ENCODE data around the gene RANBP3. TPM values are rescaled to one million over a fixed set of nuclear protein-coding genes. Genes with fewer than 3 reads are reported as not detected.

RANBP3 gene
- total and polyA plus RNA-seq, 4 donors = 33.6 to 67.7 (median 54.9) TPM

DNA sequence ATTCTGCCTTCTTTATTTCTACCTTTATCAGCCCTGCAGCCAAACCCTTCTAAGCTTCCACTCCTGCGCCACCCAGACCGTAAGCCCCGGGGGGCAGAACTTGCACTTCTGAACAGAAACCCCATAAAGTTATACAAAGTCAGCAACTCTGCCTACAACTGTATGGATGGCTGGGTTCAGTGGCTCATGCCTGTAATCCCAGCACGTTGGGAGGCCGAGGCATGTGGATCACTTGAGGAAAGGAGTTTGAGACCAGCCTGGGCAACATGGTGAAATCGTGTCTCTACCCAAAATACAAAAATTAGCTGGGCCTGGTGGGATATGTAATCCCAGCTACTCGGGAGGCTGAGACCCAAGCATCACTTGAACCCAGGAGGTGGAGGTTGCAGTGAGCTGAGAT lies 10.4 kb downstream of the RANBP3 start:
- H3K27ac ChIP-seq (ENCODE audit: low read depth in 1 of 2, low read length in 1 of 2) = peak overlapping the region; percentile 20 to 41
- H3K9me3 ChIP-seq (ENCODE audit: control insufficient read depth in 4 of 4, insufficient read depth in 3 of 4, low read length in 3 of 4) = no peaks in the 10 kb centered on the region
- WGBS, 2 donors = 53 to 73% methylated on average over 7 of the region's 7 CpGs
- ATAC-seq (ENCODE audit: insufficient read depth, low FRiP score) (no peak), DNase-seq (no peak)
- H3K36me3 ChIP-seq (ENCODE audit: control insufficient read depth in 4 of 4, insufficient read depth in 4 of 4, low read length in 4 of 4) = peaks cover 0 to 5% (median 0%) of the 10 kb centered on the region in 4 donors
- H3K4me1 ChIP-seq (ENCODE audit: control insufficient read depth in 5 of 5, insufficient read depth in 5 of 5, low read length in 5 of 5) = peaks cover 32 to 42% (median 34%) of the 10 kb centered on the region in 5 donors
- H3K4me3 ChIP-seq = no peak overlapping the region
- H3K27me3 ChIP-seq (ENCODE audit: control insufficient read depth in 3 of 3, insufficient read depth in 3 of 3, low read length in 2 of 3) = no peaks in the 10 kb centered on the region
- TF ChIP-seq, protein P1, sequence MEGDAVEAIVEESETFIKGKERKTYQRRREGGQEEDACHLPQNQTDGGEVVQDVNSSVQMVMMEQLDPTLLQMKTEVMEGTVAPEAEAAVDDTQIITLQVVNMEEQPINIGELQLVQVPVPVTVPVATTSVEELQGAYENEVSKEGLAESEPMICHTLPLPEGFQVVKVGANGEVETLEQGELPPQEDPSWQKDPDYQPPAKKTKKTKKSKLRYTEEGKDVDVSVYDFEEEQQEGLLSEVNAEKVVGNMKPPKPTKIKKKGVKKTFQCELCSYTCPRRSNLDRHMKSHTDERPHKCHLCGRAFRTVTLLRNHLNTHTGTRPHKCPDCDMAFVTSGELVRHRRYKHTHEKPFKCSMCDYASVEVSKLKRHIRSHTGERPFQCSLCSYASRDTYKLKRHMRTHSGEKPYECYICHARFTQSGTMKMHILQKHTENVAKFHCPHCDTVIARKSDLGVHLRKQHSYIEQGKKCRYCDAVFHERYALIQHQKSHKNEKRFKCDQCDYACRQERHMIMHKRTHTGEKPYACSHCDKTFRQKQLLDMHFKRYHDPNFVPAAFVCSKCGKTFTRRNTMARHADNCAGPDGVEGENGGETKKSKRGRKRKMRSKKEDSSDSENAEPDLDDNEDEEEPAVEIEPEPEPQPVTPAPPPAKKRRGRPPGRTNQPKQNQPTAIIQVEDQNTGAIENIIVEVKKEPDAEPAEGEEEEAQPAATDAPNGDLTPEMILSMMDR (IDR thresholded peaks at IDR 0.05; ENCODE audit: control extremely low read depth, extremely low read depth) = no peak
- peak overlapping the region in 1 of 2 donors; percentile 54 for H3K9ac ChIP-seq (ENCODE audit: insufficient read depth in 1 of 2, low read length in 2 of 2)

DNA sequence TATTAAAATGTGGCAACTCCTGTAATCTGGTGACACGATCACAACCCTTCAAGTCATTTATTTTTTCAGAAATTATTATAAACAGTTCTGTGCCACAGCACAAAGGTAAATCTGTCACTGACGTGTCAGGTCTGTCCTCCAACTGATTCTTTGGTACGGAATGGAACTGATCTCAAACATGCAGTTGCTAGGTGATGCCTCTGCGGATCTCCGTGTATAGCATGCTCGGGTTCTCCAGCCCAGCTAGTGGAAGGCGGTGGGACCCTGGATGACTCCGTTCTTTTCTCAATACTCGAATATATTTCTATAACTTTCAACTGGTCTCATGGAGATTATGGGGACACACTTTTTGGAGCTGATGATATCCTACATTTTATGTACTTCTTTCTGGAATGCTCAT lies 11.0 kb downstream of the RANBP3 start:
- ATAC-seq (ENCODE audit: insufficient read depth, low FRiP score) = no peak
- peaks cover 0 to 5% (median 0%) of the 10 kb centered on the region in 4 donors for H3K36me3 ChIP-seq (ENCODE audit: control insufficient read depth in 4 of 4, insufficient read depth in 4 of 4, low read length in 4 of 4)
- H3K27me3 ChIP-seq (ENCODE audit: control insufficient read depth in 3 of 3, insufficient read depth in 3 of 3, low read length in 2 of 3) = no peaks in the 10 kb centered on the region
- no peak overlapping the region for H3K4me3 ChIP-seq
- no peaks in the 10 kb centered on the region for H3K9me3 ChIP-seq (ENCODE audit: control insufficient read depth in 4 of 4, insufficient read depth in 3 of 4, low read length in 3 of 4)
- peak overlapping the region in 1 of 2 donors; percentile 54 for H3K9ac ChIP-seq (ENCODE audit: insufficient read depth in 1 of 2, low read length in 2 of 2)
- 79 to 90% methylated on average over 9 of the region's 9 CpGs for WGBS, 2 donors
- peak overlapping the region in 1 of 2 donors; percentile 45 for H3K27ac ChIP-seq (ENCODE audit: low read depth in 1 of 2, low read length in 1 of 2)
- TF ChIP-seq, protein P1 (IDR thresholded peaks at IDR 0.05; ENCODE audit: control extremely low read depth, extremely low read depth) = no peak
- H3K4me1 ChIP-seq (ENCODE audit: control insufficient read depth in 5 of 5, insufficient read depth in 5 of 5, low read length in 5 of 5) = peaks cover 38 to 48% (median 40%) of the 10 kb centered on the region in 5 donors
- DNase-seq = no peak

DNA sequence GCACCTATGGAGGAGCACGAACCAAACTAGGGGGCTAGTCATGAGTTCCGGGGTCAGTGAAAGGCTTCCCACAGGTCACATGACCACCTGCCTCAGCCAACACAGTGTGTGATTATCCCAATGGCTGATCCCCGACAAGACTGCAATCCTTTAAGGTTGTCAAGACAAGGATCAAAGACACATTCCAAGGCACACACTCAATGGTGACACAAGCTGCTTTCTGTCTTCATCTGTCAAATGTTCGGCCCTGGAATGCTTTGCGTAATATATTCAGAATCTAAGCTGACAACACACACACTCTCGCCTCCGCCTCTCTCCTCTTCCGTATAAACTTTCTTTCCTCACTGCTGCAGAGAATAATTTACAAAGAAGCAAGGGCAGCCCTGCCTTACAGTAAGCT lies 11.7 kb downstream of the RANBP3 start:
- Histone ChIP-seq H3K4me1 (ENCODE audit: control insufficient read depth in 5 of 5, insufficient read depth in 5 of 5, low read length in 5 of 5) (peaks cover 38 to 54% (median 45%) of the 10 kb centered on the region in 5 donors), H3K27ac (ENCODE audit: low read depth in 1 of 2, low read length in 1 of 2) (peak overlapping the region; percentile 45 to 57), H3K27me3 (ENCODE audit: control insufficient read depth in 3 of 3, insufficient read depth in 3 of 3, low read length in 2 of 3) (no peaks in the 10 kb centered on the region), H3K9ac (ENCODE audit: insufficient read depth in 1 of 2, low read length in 2 of 2) (peak overlapping the region in 1 of 2 donors; percentile 54), H3K4me3 (no peak overlapping the region), H3K36me3 (ENCODE audit: control insufficient read depth in 4 of 4, insufficient read depth in 4 of 4, low read length in 4 of 4) (peaks cover 0 to 5% (median 0%) of the 10 kb centered on the region in 4 donors), H3K9me3 (ENCODE audit: control insufficient read depth in 4 of 4, insufficient read depth in 3 of 4, low read length in 3 of 4) (no peaks in the 10 kb centered on the region)
- WGBS, 2 donors = 41 to 59% methylated on average over 8 of the region's 8 CpGs
- peak; percentile 65 to 91 (median 84) for DNase-seq
- TF ChIP-seq, protein P1 (IDR thresholded peaks at IDR 0.05; ENCODE audit: control extremely low read depth, extremely low read depth) = no peak
- ATAC-seq (ENCODE audit: insufficient read depth, low FRiP score) = no peak

Data from lung (tissue), 12 donors.